Stimulated activated CD4-positive, alpha-beta T cell treated with anti-CD3 and anti-CD28 coated beads, TNF-alpha, amount 100 ng/mL, for 48 hours (primary cell): Measurements from ENCODE around the gene AREG.

Experiments
- DNase-seq, 3 donors: peaks; one replicate each; pipeline ENCODE4 v3.0.0-alpha.2; 2020; ENCODE audit warnings: low read depth in 3 of 3

The AREG gene

GRCh38 chr4:74463123-74463522 is 18.2 kb downstream of the AREG start:
- DNase-seq = no peak

DNA sequence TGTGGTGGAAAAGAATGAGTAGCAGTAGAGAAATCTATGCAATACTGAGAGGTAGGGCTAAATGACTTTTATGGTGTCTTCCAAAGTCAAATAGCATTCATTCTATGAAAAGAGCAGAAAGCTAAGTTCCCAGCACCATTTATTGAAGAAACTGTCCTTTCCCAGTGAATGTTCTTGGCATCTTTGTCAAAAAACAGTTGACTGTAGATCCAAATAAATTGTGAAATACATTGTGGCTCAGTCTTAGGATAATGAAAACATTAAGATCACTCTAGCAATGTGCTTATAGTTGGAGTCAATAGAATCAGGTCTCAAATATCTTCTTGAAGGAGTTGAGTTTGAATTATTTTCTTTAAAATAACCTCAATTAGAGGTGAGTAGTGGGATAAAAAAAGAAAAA is 19.4 kb downstream of the AREG start:
- no peak for DNase-seq

DNA sequence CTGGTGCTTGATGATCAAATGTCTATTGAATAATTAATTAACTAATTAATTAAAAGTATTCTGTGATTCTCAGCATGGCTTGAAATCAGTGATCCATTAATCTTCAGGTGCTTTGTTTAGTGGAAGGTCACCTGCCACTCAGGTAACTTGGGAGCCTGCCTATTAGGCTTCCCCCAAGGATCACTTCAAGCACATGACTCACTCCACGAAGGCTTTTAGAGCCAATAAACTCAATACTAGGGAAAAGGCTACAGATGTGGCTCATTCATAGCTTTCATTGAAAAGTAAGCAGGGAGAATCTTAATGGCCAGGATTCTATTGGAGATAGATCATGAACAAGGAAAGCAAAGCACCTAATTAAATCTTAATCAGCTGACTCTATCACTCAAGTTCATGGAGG is 21.3 kb downstream of the AREG start:
- no peak for DNase-seq

- no peak for DNase-seq
Measured at GRCh38 chr4:74471264-74471663, 26.3 kb downstream of the AREG start.

DNA sequence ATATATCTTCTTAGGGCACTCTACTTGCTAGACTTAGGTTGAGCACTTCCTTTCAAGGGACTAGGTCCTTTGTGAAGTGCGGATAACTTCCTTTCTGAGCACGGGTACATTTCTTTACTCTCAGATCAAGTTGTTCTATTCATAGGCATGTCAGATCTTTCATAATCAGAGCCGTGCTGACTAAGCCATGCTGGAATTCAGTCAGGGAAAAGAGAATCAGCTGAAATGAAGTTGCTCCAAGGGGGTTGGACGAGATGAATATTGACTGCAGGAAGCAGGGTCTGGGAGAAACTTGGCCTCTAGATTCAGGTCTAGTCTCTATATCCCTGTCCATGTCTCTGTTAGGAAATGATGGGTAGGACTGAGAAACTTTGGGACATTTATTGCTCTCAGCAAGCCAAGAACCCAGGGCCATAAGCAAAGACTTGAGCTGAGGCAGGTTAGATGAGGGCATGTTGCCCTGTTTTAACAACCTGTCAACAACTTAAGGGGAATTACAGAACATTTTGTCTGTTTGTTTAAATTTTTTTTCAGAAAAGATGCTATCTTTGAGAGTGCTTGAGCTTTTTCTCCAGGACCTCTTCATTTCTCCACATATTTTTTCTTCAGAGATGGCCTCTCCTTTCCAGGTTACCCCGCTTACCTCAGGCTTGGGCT is 28.3 kb downstream of the AREG start:
- no peak for DNase-seq

GRCh38 chr4:74474345-74475090 is 29.6 kb downstream of the AREG start:
- DNase-seq = no peak

DNA sequence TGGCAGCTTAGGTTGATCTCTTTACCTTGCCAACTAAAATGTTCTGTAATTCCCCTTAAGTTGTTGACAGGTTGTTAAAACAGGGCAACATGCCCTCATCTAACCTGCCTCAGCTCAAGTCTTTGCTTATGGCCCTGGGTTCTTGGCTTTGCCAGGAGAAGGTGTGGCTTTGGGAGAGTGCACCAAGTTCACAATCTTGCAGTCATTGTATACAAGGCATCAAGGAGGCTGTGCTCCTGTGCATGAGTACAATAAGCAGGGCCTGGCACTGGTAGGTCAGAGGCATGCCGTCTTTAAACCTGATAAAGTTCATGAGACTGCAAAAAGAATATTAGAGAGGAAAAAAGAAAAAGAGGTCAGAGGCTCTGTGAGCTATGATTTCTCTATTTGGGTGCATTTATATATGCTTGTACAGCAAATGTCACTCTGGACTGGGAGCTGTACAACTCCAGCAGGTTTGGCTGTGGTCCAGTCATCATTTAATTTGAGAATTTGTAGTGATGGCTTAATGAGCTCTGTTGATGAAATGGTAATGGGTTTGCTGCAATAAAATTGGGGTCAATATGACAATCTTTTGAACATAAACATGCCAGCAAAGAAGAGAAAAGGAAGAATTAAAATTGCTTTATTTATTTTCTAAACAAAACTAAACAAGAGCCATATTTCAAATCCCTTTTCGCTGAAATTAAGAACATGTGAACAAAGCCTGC is 30.3 kb downstream of the AREG start:
- DNase-seq = no peak

DNA sequence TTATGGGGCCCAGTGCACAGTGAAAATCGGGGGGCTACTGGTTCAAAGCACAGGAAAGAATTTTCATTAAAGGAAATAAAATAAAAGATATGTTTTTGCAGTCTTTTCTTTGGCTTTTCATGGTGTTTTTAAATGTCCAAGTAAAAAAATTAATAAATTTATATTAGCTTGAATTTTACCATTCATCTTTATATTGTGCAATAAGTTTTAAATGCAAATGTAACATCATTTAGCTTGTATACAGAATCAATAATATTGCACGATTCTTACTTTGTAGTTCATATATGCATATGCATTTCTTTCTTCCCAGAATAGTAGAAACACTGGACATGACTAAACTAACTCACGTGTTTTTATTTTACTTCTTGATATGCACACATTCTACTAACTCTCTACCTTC is 31.0 kb downstream of the AREG start:
- DNase-seq = no peak

- DNase-seq = no peak
Measured at GRCh38 chr4:74479009-74479408, 34.1 kb downstream of the AREG start.

DNA sequence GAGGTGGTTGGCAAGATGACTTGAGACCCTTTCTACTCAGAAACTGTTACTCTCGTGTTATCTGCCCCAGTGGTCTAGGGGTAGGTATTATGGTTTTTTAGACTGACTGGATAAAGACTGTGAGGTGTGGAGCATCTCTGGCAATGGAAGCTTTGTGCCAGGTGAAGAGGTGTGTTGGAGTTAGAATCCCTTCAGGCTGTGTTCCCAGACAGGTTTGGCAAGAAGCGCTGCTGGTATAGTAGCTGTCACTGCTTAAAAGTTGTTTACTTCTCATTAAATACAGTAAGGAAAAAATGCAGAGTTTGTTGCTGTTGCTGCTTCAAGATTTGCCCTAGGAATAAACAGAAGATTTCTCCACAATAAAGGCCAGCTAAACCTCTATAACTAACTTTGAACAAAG is 35.3 kb downstream of the AREG start:
- no peak for DNase-seq

DNA sequence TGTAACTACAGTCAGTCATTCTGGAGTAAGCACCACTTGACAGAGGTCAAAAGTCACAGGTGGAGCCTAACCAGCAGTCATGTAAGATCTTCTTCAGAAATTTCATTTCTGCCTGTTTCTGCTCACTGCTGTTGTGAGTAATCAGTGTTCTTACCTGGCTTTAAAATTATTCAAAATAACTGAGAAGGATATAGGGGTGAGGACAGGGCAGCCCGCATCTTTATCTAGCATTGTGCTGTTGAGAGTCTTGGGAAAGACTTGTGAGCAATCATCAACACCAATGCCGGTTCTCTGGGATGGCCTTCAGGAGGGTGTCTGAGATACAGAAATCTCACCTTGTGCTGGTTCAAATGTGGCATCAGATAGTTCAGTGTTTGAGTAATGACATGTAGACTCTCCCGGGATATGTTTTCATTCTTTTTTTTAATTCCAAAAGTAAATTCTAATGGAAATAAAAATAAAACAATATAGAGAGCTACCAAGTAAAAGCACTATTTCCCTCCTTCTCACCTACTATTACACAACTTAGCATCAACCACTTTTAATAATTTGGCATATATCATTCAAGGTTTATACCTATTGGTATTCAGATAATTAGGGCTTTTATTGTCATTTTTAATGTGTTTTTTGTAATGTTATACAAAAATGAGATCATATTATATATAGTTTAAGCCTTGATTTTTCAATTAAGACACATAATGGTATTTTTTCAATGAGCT is 37.1 kb downstream of the AREG start:
- no peak for DNase-seq

DNA sequence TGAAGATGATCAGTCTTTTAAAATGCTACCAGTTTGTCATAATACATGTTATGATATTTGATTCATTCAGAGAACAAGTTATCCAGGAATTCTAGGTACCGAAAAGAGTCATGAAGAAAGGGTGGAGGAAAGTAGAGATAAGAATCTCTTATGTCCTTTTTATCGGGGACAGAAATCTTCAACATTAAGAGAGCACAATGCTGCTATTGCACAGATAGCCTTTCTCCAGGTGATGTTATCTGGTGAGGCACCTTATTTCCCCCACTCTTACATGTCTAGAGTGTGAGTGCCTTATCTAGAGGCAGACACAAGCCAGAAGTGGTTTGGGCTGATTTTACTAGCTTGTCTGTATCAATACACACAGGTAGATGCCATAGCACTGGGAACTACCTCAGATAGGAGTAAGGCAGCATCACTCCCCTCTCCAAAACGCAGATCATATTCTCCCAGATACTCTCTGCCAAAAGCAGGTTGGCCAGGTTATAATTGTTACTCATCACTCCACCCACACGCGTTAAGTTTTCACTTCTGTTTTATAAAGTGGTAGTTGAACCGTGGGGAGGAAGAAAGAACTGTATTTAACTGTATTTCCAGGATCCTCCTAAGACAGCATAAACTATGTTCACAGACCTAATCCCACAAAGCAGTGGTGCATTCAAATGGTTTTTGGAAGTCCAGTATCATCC is 38.4 kb downstream of the AREG start:
- DNase-seq = no peak

GRCh38 chr4:74486905-74487304 is 42.0 kb downstream of the AREG start:
- DNase-seq = no peak

DNA sequence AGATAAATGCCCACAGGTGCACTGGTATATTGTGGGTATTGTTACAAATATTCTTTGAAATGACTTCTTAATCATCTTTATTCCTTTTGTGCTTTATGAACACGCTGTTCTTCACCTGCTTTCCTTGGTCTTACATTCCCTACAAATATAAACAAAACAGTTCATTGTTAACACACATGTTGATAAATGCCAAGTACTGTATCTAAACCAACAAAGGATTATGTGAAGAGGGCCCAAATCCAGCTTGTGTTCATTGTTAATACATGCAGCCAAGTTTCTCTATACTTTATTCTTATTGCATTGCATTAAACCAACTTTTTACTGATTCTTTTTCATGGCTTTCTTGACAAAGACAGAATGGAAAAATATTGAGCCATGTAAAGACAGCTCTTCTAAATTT is 42.8 kb downstream of the AREG start:
- DNase-seq = no peak

DNA sequence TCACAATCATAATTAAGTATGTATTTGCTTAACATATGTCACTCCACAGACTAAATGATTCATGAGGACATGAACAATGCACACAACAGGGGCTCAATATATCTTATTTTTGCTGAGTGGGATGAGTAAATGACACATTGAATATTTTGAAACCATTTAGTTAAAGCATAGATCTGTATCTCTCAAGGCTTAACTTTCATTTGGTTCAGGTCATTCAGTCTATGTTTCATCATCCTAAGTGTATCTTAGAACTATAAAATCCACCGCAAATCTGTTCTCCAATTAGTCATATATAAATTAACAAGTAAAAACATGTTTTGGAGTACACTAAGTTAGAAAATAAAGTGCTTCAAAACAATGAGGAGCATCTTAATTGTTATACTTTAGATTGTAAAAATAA is 45.8 kb downstream of the AREG start:
- no peak for DNase-seq

DNA sequence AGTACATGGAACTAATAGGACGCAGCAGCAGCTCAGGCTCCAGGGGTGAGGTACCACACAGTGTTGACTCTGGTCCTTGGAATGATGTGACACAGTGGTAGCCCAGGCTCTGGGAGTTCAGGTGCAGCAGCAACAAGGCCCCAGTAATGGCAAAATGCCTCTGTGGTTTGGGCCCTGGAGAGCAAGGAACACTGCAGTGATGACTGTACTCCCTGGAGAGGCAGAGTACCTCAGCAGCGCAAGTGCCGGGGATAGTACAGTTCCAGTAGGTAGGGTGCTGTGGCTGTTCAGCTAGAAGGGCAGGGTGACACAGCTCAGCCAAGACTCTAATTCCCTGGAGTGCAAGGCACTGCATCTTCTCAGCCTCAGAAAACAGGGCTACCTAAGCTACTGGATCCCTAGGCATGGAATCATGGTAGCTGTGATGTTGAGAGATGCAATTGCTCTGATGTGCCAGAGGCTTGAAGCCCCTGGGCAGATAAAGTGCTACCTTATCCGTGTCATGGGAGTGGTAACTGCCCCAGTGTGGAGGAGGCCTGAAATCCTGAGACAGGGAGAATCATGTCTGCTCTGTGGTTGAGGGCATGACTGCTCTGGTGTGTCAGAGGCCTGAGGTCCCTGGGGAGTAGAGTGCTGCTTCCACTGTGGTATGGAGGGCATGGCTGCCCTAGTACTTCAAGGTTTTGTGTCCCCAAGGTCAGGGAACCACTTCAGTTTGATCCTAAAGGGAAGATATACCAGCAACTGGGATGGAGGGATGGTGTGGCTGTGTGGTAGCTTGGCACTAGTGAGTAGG is 55.2 kb downstream of the AREG start:
- no peak for DNase-seq

DNA sequence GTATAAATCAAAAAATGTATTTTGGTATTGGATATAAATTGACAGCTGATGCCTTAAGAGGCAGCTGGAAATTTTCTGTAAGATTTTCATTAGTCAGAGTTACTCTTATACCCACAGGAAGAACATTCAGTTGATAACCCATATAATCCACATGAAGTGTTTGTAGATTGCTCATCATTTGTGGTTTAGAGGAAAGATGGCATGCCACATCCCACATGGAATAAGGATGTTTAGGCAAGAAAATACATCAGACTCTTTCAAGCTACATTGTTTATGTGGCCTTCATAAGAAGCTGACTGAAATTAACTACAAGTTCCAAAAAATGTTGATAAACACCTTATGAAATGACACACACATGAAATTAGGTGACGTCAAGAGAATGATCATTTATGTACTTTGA is 56.6 kb downstream of the AREG start:
- DNase-seq = no peak

- DNase-seq = no peak
Measured at GRCh38 chr4:74503580-74503979, 58.6 kb downstream of the AREG start.

DNA sequence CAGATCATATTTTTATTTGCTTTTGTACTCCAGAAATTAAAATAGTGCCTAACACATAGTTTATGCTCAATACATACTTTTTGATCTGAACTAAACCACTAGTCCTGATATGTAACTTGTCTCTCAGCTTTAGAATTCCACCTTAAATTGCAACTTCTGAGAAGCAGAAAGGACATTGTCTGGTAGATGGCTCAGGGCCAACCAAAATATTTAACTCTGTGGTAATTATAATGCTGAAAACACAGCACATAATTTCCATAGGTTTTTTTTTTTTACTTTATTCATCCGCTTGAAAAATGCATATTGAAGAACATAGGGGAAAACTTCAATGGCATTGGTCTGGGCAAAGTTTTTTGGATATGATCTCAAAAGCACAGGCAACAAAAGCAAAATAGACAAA is 59.3 kb downstream of the AREG start:
- DNase-seq = no peak
